Stimulated activated CD8-positive, alpha-beta memory T cell treated with anti-CD3 and anti-CD28 coated beads, Interleukin-15, amount 100 ng/mL, for 24 hours (primary cell): ENCODE results near the gene KAT14.
A peak's percentile ranks its signal among the peaks of the same experiment; 100 is the strongest.
"Not testable (repeated sequence)": the region's sequence is repeated elsewhere in the genome, so short reads cannot be mapped to it uniquely, and the experiment has no call there.

Experiments
- DNase-seq: peaks from one replicate; pipeline ENCODE4 v3.0.0-alpha.2; 2020; ENCODE audit warnings: low read depth

The KAT14 gene

GRCh38 chr20:18137412-18138265, at the start of gene KAT14, which contains the start of gene PET117:
TSS of gene KAT14 (plus strand) at chr20:18137863. CDS start at chr20:18142661, 4,798 bp downstream.
TSS of gene PET117 (plus strand) at chr20:18137863. CDS start at chr20:18137956, 93 bp downstream.
- peak; percentile 84 for DNase-seq

GRCh38 chr20:18088298-18088697, 49.4 kb upstream of the KAT14 start:
- not testable (repeated sequence) for DNase-seq

GRCh38 chr20:18088841-18089240, 48.8 kb upstream of the KAT14 start:
- not testable (repeated sequence) for DNase-seq

GRCh38 chr20:18090044-18090443, 47.6 kb upstream of the KAT14 start:
- DNase-seq, result no peak

GRCh38 chr20:18090477-18090876, 47.2 kb upstream of the KAT14 start:
- DNase-seq, result no peak

- DNase-seq, result no peak
Observed at GRCh38 chr20:18091623-18092022, 46.0 kb upstream of the KAT14 start.

GRCh38 chr20:18092890-18093289, 44.8 kb upstream of the KAT14 start:
- no peak for DNase-seq

- DNase-seq, result no peak
Observed at GRCh38 chr20:18093388-18093787, 44.3 kb upstream of the KAT14 start.

GRCh38 chr20:18094191-18094590, 43.5 kb upstream of the KAT14 start:
- DNase-seq, result no peak

GRCh38 chr20:18100569-18100968, 37.1 kb upstream of the KAT14 start:
- not testable (repeated sequence) for DNase-seq

GRCh38 chr20:18101125-18101810, 36.4 kb upstream of the KAT14 start:
- DNase-seq, result no peak

GRCh38 chr20:18103497-18103896, 34.2 kb upstream of the KAT14 start:
- no peak for DNase-seq

GRCh38 chr20:18108326-18108725, 29.3 kb upstream of the KAT14 start:
- no peak for DNase-seq

- not testable (repeated sequence) for DNase-seq
Observed at GRCh38 chr20:18128574-18128973, 9.1 kb upstream of the KAT14 start.

- DNase-seq, result no peak
Observed at GRCh38 chr20:18132663-18133062, 5.0 kb upstream of the KAT14 start.

- DNase-seq, result no peak
Observed at GRCh38 chr20:18133962-18134361, 3.7 kb upstream of the KAT14 start.

GRCh38 chr20:18138266-18138582, 561 bp downstream of the KAT14 start:
- DNase-seq, result no peak

GRCh38 chr20:18138639-18139583, 1.2 kb downstream of the KAT14 start:
- DNase-seq, result no peak

- no peak for DNase-seq
Observed at GRCh38 chr20:18139832-18140231, 2.2 kb downstream of the KAT14 start.

GRCh38 chr20:18144541-18145099, 7.0 kb downstream of the KAT14 start:
- no peak for DNase-seq

GRCh38 chr20:18154342-18154741, 16.7 kb downstream of the KAT14 start:
- DNase-seq, result no peak

- no peak for DNase-seq
Observed at GRCh38 chr20:18156045-18156444, 18.4 kb downstream of the KAT14 start.
